Effector memory CD4-positive, alpha-beta T cell (primary cell): ENCODE measurements around the gene KCNQ4.

Experiments used
- DNase-seq, 3 donors: peaks; one replicate each; pipeline ENCODE4 v3.0.0-alpha.2; 2020
- H3K27ac ChIP-seq: 2 replicates; pipeline ENCODE4 v1.7.0; 2013; ENCODE audit warnings: mild to moderate bottlenecking, low read length, moderate library complexity; ENCODE audit not compliant: insufficient read depth, poor library complexity, severe bottlenecking
- H3K27me3 ChIP-seq: replicated peaks from 2 replicates; pipeline ENCODE4 v1.7.0; 2013; ENCODE audit warnings: mild to moderate bottlenecking, low read length; ENCODE audit not compliant: insufficient read depth, control insufficient read depth, poor library complexity, severe bottlenecking
- H3K36me3 ChIP-seq: 2 replicates; pipeline ENCODE4 v1.7.0; 2013; ENCODE audit warnings: mild to moderate bottlenecking, low read length, moderate library complexity; ENCODE audit not compliant: control insufficient read depth, insufficient read depth
- H3K4me1 ChIP-seq: 2 replicates; pipeline ENCODE4 v1.7.0; 2013; ENCODE audit warnings: low read length, mild to moderate bottlenecking; ENCODE audit not compliant: control insufficient read depth, insufficient read depth, poor library complexity, severe bottlenecking
- H3K4me3 ChIP-seq: 2 replicates; pipeline ENCODE4 v1.7.0; 2013; ENCODE audit warnings: low read length, low read depth, mild to moderate bottlenecking; ENCODE audit not compliant: insufficient read depth, poor library complexity, severe bottlenecking
- H3K9me3 ChIP-seq: 2 replicates; pipeline ENCODE4 v1.7.0; 2013; ENCODE audit warnings: mild to moderate bottlenecking, low read length, moderate library complexity; ENCODE audit not compliant: control insufficient read depth

The KCNQ4 gene

GRCh38 chr1:40743452-40743851 is 40.1 kb upstream of the KCNQ4 start:
- Histone ChIP-seq H3K9me3 (no peaks in the 10 kb centered on the region), H3K27ac (no peak overlapping the region), H3K27me3 (no peaks in the 10 kb centered on the region), H3K4me1 (no peaks in the 10 kb centered on the region), H3K4me3 (no peak overlapping the region), H3K36me3 (peaks cover 11% of the 10 kb centered on the region)
- no peak for DNase-seq

- Histone ChIP-seq H3K27me3 (no peaks in the 10 kb centered on the region), H3K4me1 (no peaks in the 10 kb centered on the region), H3K9me3 (no peaks in the 10 kb centered on the region), H3K27ac (no peak overlapping the region), H3K36me3 (peaks cover 15% of the 10 kb centered on the region), H3K4me3 (no peak overlapping the region)
- DNase-seq, result no peak
Measured at GRCh38 chr1:40743860-40744259, 39.7 kb upstream of the KCNQ4 start.

- Histone ChIP-seq H3K4me1 (no peaks in the 10 kb centered on the region), H3K27me3 (no peaks in the 10 kb centered on the region), H3K9me3 (no peaks in the 10 kb centered on the region), H3K27ac (no peak overlapping the region), H3K36me3 (peaks cover 28% of the 10 kb centered on the region), H3K4me3 (no peak overlapping the region)
- DNase-seq, result no peak
Measured at GRCh38 chr1:40745176-40745575, 38.4 kb upstream of the KCNQ4 start.

- Histone ChIP-seq H3K36me3 (peaks cover 37% of the 10 kb centered on the region), H3K4me3 (no peak overlapping the region), H3K9me3 (no peaks in the 10 kb centered on the region), H3K27me3 (no peaks in the 10 kb centered on the region), H3K4me1 (no peaks in the 10 kb centered on the region), H3K27ac (no peak overlapping the region)
- DNase-seq, result no peak
Measured at GRCh38 chr1:40746344-40747090, 37.1 kb upstream of the KCNQ4 start.

DNA sequence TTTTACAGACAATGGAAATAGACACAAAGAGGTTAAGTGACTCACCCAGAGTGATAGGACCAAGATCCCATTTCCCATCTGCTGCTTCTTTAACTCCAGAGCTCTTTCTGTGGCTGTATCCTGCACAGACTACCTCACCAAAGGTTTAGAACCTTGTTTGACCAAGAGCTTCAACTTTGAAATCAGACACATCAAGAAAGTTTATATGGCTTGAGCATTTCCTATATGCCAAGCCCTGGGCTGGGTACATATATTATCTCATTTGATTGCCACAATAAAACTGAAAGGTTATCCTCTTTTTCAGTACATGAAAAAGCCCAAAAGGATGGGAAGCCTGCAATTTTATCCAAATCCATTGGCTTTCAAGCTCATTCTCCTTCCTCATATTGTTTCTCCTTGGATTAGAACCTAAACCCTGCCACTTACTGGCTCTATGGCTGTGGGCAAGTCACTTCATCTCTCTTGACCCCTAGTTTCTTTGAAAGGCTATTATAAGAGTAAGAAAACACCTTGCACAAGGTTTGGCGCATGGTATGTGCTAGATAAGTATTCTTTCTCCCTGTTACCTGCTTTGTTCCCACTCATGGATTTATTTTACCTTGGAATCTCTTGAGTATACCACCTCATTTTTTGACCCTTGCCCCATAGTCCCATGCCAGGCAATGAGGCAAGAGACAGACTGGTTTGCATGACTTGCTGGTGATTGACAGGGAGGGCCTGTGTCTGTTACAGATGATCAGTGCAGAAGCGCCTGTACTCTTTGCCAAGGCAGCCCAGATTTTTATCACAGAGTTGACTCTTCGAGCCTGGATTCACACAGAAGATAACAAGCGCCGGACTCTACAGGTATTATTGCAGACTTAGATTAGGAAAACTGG is 34.5 kb upstream of the KCNQ4 start:
- DNase-seq, result no peak
- H3K27ac ChIP-seq, result no peak overlapping the region
- peaks cover 53% of the 10 kb centered on the region for H3K36me3 ChIP-seq

DNA sequence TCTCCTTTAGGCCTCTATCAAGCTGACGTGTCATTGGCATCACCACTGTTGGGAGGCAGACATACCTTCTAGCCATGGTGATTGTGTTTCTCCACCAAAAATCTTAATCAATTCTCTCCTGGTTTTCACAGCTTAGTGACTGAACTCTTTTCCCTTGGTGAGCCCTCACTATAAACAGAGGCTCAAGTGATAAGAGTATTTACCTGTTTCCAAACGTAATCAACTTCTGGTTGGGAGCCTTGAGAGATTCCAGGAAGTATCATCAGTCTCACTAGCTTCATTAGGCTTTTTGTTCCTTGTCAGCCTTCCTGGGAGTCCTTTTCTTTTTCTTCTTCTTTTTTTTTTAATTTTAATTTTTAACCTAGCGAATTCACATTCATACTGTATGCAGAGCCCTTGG is 33.8 kb upstream of the KCNQ4 start:
- Histone ChIP-seq H3K36me3 (peaks cover 61% of the 10 kb centered on the region), H3K27ac (no peak overlapping the region), H3K4me1 (no peaks in the 10 kb centered on the region), H3K9me3 (no peaks in the 10 kb centered on the region), H3K27me3 (no peaks in the 10 kb centered on the region), H3K4me3 (no peak overlapping the region)
- DNase-seq, result no peak

More for the DNA sequence above, 34.5 kb upstream of the KCNQ4 start:
- Histone ChIP-seq H3K9me3 (no peaks in the 10 kb centered on the region), H3K4me3 (no peak overlapping the region), H3K27me3 (no peaks in the 10 kb centered on the region), H3K4me1 (no peaks in the 10 kb centered on the region)

DNA sequence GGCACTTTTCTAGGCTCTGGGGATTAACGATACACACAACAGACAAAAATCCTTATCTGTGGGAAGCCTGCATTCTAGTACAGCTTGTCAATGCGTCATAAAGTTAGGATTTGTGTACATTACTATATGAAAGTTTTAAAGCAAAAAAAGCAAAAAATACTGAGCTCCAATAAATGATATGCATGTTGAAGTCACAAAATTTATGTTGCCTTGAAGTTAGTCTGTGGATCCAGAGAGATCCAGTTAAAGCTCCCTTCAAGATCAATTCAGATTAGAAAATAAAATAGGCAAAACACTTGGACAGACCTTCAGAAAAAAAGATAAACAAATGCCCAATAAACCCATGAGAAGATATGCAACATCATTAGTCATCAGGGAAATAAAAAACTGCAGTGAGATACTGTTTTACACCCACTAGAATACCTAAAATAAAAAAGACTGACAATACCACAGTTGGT is 33.1 kb upstream of the KCNQ4 start:
- H3K4me1 ChIP-seq, result no peaks in the 10 kb centered on the region
- no peak overlapping the region for H3K27ac ChIP-seq
- no peaks in the 10 kb centered on the region for H3K27me3 ChIP-seq
- no peaks in the 10 kb centered on the region for H3K9me3 ChIP-seq
- no peak for DNase-seq
- no peak overlapping the region for H3K4me3 ChIP-seq
- H3K36me3 ChIP-seq, result peaks cover 67% of the 10 kb centered on the region

GRCh38 chr1:40751802-40752201 is 31.8 kb upstream of the KCNQ4 start:
- H3K36me3 ChIP-seq, result peaks cover 79% of the 10 kb centered on the region

GRCh38 chr1:40753142-40753882 is 30.3 kb upstream of the KCNQ4 start:
- no peaks in the 10 kb centered on the region for H3K27me3 ChIP-seq
- no peaks in the 10 kb centered on the region for H3K4me1 ChIP-seq
- H3K9me3 ChIP-seq, result no peaks in the 10 kb centered on the region
- H3K4me3 ChIP-seq, result no peak overlapping the region
- H3K27ac ChIP-seq, result no peak overlapping the region
- H3K36me3 ChIP-seq, result peaks cover 88% of the 10 kb centered on the region
- DNase-seq, result no peak

More at GRCh38 chr1:40751802-40752201, 31.8 kb upstream of the KCNQ4 start:
- H3K27ac ChIP-seq, result no peak overlapping the region
- no peak overlapping the region for H3K4me3 ChIP-seq
- no peaks in the 10 kb centered on the region for H3K27me3 ChIP-seq
- DNase-seq, result no peak
- H3K4me1 ChIP-seq, result no peaks in the 10 kb centered on the region
- no peaks in the 10 kb centered on the region for H3K9me3 ChIP-seq
